HepG2 (cell line): ENCODE results near the gene ACAP1. TPM values are rescaled to one million over a fixed set of nuclear protein-coding genes. Genes with fewer than 3 reads are reported as not detected.
A peak's percentile ranks its signal among the peaks of the same experiment; 100 is the strongest.

Experiments used
- CENPT ChIP-seq: sonication (generic); formaldehyde crosslinking; IDR thresholded peaks from 2 replicates; pipeline ENCODE4 v1.8.0; 2022; ENCODE audit warnings: low read depth, mild to moderate bottlenecking, moderate library complexity, missing genetic modification reagents
- ELF3 ChIP-seq: IDR thresholded peaks from 2 replicates; pipeline ENCODE4 v1.6.1; 2016; ENCODE audit warnings: missing genetic modification reagents, missing compliant biosample characterization
- KAT2B ChIP-seq: fragments of 150-350 bp; IDR thresholded peaks from 2 replicates; pipeline ENCODE4 v1.6.1; 2014; ENCODE audit warnings: low read depth, low read length, borderline replicate concordance
- NR3C1 ChIP-seq: sonication (generic); formaldehyde crosslinking; IDR thresholded peaks from 2 replicates; pipeline ENCODE4 v1.4.0; 2020; ENCODE audit warnings: missing genetic modification reagents
- RAD21 ChIP-seq: fragments of 450-650 bp; formaldehyde crosslinking; IDR thresholded peaks from 2 replicates; pipeline ENCODE4 v1.5.0; 2020; ENCODE audit warnings: mild to moderate bottlenecking
- REXO4 ChIP-seq: sonication (generic); formaldehyde crosslinking; IDR thresholded peaks from 2 replicates; pipeline ENCODE4 v1.8.0; 2022; ENCODE audit warnings: missing genetic modification reagents, mild to moderate bottlenecking, borderline replicate concordance
- SPEN ChIP-seq: sonication (generic); formaldehyde crosslinking; IDR thresholded peaks from 2 replicates; pipeline ENCODE4 v1.5.1; 2020; ENCODE audit warnings: low read depth, mild to moderate bottlenecking, missing genetic modification reagents
- SRSF9 ChIP-seq: fragments of 200-400 bp; formaldehyde crosslinking; IDR thresholded peaks from 2 replicates; pipeline ENCODE4 v1.6.1; 2018; ENCODE audit warnings: borderline replicate concordance, mild to moderate bottlenecking, low read depth, low read length; ENCODE audit not compliant: insufficient read depth, poor library complexity, severe bottlenecking
- ZFP36L1 ChIP-seq: sonication (generic); formaldehyde crosslinking; IDR thresholded peaks from 2 replicates; pipeline ENCODE4 v1.8.0; 2022; ENCODE audit warnings: mild to moderate bottlenecking, missing genetic modification reagents, moderate library complexity
- ZNF136 ChIP-seq: sonication (generic); formaldehyde crosslinking; IDR thresholded peaks from 2 replicates; pipeline ENCODE4 v1.8.1; 2022; ENCODE audit warnings: low read depth, mild to moderate bottlenecking, moderate library complexity, missing genetic modification reagents
- ZNF354B ChIP-seq: sonication (generic); formaldehyde crosslinking; IDR thresholded peaks from 2 replicates; pipeline ENCODE4 v1.8.0; 2022; ENCODE audit warnings: mild to moderate bottlenecking, missing genetic modification reagents
- ZNF841 ChIP-seq: sonication (generic); formaldehyde crosslinking; IDR thresholded peaks from 2 replicates; pipeline ENCODE4 v1.8.1; 2023; ENCODE audit warnings: missing genetic modification reagents, borderline replicate concordance
- polyA plus RNA-seq, 8 experiments: library from polyadenylated mRNA; depleted of rRNA in 3 of 8; stranded (reverse) in 7 of 8; unstranded in 1 of 8; fragments of >200 nt; fragmentation: Illumina TruSeq in 4 of 8; extraction: Trizol in 4 of 8; gene quantifications; 2 replicates each; pipeline versions ENCODE4 v1.2.1 to v1.2.3, GENCODE V29; 2011 to 2016; ENCODE audit warnings: low read depth in 4 of 8, missing spikeins in 1 of 8, mixed read lengths in 1 of 8; ENCODE audit not compliant: insufficient read depth in 1 of 8
- total RNA-seq, 5 experiments: library from RNA; depleted of rRNA; stranded (reverse); fragments of >200 nt; fragmentation: Illumina TruSeq; extraction: Trizol; gene quantifications; 2 replicates each; pipeline ENCODE4 v1.2.3, GENCODE V29; 2016; ENCODE audit warnings: low read depth in 1 of 5
- TF ChIP-seq, protein P1 (sequence below): sonication (generic); formaldehyde crosslinking; IDR thresholded peaks from 2 replicates; pipeline ENCODE4 v1.5.0; 2020; ENCODE audit warnings: missing genetic modification reagents
- TF ChIP-seq, protein P2 (sequence below): sonication (generic); formaldehyde crosslinking; IDR thresholded peaks from 2 replicates; pipeline ENCODE4 v1.5.1; 2020; ENCODE audit warnings: mild to moderate bottlenecking, missing genetic modification reagents, borderline replicate concordance

ACAP1 gene
- total and polyA plus RNA-seq, 2 of the 13 experiments (the other 11 are each of a cell fraction or from before 2014, with no cell fraction given), result 1.3 to 2.5 TPM

GRCh38 chr17:7380855-7381683 is 44.7 kb downstream of the ACAP1 start, which contains the start of gene TNK1 (continued):
- TF ChIP-seq, protein P1, sequence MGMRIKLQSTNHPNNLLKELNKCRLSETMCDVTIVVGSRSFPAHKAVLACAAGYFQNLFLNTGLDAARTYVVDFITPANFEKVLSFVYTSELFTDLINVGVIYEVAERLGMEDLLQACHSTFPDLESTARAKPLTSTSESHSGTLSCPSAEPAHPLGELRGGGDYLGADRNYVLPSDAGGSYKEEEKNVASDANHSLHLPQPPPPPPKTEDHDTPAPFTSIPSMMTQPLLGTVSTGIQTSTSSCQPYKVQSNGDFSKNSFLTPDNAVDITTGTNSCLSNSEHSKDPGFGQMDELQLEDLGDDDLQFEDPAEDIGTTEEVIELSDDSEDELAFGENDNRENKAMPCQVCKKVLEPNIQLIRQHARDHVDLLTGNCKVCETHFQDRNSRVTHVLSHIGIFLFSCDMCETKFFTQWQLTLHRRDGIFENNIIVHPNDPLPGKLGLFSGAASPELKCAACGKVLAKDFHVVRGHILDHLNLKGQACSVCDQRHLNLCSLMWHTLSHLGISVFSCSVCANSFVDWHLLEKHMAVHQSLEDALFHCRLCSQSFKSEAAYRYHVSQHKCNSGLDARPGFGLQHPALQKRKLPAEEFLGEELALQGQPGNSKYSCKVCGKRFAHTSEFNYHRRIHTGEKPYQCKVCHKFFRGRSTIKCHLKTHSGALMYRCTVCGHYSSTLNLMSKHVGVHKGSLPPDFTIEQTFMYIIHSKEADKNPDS, result peak; percentile 79; the same call in 1 of the 2 replicates
- TF ChIP-seq SPEN (CRISPR knock-in tag) (no peak), RAD21 (CRISPR knock-in tag) (no peak), CENPT (CRISPR knock-in tag) (no peak), ZNF136 (CRISPR knock-in tag) (no peak), ZNF354B (no peak), SRSF9 (no peak), ZNF841 (CRISPR knock-in tag) (no peak), ZFP36L1 (CRISPR knock-in tag) (no peak), NR3C1 (CRISPR knock-in tag) (no peak), REXO4 (CRISPR knock-in tag) (no peak), KAT2B (no peak), ELF3 (CRISPR knock-in tag) (peak; percentile 72)
- TF ChIP-seq, protein P2, sequence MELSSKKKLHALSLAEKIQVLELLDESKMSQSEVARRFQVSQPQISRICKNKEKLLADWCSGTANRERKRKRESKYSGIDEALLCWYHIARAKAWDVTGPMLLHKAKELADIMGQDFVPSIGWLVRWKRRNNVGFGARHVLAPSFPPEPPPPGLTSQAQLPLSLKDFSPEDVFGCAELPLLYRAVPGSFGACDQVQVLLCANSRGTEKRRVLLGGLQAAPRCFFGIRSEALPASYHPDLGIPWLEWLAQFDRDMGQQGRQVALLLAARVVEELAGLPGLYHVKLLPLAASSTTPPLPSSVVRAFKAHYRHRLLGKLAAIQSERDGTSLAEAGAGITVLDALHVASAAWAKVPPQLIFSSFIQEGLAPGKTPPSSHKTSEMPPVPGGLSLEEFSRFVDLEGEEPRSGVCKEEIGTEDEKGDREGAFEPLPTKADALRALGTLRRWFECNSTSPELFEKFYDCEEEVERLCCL, result 0 out of 2 replicates have a peak, but pooled peaks have one; percentile 0
